HG03196 (cell line): Measurements from ENCODE around the gene CTBP1.
"Not testable (repeated sequence)": the region's sequence is repeated elsewhere in the genome, so short reads cannot be mapped to it uniquely, and the experiment has no call there.

Experiments
- ATAC-seq: cut with Tn5 transposase; IDR thresholded peaks from one replicate; pipeline ENCODE4 v1.9.1; 2021; ENCODE audit not compliant: unreplicated experiment

CTBP1 gene

DNA sequence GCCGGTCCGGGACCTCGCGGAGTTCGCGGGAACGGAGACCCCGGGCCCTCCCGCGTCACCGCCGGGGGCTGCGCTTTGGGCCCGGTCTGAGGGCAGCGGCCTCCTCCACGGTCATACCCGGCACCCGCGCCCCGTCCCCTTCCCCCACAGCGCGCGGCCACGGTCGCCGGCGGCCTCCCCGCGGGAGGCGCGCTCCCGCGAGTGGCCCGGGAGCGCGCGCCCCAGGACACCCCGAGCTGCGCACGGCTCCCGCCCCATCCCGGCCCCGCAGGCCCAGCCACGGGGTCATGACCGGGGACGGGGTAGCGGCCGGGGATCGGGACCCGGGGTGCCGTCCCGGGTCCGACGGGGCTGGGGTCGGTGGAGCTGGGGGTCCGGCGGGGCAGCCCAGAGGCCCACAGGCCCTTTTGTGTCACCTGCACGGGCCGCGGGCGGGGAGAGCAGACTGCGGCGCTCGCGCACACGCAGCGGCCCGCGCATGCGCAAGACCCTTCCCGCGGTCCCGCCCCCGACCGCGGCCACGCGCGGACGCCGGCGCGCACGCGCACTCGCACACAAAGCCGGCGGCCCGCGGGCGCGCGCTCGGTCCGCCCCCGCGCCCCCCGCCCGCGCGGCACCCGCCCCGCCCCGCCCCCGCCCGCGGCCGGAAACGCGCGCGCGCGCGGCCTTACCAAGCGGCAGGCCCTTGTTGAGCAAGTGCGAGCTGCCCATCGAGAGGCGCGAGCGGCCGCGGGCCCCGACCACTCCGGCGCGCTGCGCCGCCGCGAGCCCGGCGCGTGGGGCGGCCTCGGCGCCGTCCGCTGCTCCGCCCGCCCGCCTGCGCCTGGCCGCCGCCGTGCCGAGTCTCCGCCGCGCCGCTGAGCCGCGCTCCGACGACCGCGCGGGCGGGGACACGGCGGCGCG, at the start of gene CTBP1:
Gene CTBP1 (minus strand): TSS at position 886 of the 903 bp plus-strand sequence. CDS start 7,799 bp downstream, outside the sequence.
- peak; percentile 35 for ATAC-seq

DNA sequence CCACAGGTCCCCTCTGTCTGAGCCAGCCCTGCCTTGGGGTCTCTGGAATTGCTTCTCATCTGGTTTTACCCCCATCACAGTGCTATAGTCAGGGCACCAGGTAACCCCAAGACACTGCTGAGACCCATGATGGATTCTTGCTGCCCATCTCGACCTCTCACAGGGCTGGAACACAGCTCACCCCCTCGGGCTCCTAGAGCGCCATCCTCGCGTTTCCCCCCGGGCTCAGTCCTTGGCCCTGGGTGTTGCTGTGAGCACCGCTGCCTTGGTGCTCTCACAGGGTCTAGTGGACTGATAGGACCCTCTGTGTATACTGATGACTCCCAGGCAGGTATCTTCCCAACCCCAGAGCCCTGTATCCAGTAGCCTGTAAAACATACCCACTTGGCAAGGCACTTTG, 49.5 kb upstream of the CTBP1 start:
- no peak for ATAC-seq

DNA sequence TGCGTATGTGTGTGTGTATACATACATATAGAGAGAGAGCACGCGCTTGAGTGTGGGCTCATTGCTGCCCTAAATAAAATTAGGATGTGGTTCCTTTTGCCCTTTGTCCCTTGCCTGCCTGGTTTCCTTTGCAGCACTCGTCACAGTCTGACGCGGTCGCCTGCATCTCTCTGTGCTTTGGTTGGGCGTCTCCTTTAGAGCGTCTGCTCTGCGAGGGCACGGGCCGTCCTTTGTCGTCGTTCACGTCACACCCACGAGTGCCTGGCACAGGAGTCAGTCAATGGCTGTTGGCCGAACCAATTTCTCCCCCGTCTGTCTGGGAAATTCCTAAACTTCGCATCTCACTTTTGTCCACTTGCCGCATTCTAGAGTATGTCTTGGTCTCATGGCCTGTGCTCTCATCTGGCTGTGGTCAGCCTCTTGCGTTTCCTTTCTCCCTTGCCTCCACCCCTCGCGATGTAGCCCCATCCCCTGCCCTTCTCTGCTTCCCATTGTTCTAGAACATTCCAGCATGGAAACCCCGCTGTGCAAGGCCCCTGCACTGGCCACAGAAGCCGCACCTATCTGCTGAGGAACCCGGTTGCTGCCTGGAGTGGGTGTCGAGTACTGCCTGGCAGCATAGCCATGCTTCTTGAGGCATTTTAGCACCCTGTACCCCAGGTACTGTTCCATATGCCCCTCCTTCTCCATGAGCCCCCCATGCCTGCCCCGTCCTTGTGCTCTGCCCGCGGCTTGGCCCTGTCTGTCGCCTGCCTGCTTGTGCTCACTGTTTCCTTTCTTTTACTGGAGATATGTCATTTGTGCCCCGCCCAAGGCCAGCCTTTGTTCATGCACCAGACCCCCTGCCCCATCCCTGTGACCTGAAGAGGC, 48.8 kb upstream of the CTBP1 start:
- ATAC-seq = no peak

DNA sequence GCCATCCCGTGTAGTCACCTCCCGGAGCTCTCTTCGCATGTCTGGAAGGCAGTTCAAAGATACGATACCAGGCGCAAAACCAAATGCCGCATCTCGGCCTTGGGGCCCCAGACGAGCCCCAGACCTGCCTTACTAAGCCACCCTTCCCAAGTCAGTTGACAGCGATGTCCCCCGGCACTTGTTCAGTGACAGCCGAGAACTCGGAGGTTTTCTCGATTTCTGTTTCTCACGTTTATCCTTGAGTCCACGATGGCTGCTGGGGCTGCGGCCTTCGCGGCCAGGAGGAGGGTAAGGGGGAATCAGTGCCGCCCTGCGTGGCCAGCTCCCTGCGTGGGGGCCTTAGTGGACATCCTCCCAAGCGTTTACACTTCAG, 48.1 kb upstream of the CTBP1 start:
- no peak for ATAC-seq

DNA sequence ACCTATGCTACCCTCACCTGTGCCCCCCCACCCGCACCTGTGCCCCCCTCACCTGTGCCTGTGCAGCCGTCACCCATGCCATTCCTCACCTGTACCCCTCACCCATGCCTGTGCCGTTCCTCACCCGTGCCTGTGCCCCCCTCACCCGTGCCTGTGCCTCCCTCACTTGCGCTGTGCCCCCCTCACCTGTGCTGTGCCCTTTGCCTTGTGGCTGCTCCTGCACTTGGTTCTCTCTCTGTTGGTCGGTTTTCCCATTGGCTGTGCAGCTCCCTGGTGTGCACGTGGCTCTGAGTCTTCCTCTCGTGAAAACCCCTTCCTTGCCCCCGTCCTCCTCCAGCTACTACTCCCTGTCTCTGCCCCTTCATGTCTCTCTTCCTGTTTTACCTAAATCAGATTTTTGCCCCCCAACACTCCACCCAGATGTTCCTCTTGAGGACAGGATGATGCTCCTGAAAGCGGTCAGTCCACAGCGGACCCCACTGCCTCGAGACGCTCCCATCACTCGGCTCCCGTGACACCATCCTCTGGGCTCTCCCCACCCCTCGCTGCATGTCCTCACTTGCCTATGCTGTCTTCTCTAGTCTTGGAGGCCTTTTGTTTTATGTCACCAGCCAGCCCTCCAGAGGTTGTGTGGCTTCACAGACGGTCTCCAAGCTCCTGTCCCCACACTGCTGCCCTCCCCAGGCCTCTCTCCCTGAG, 47.5 kb upstream of the CTBP1 start:
- no peak for ATAC-seq

DNA sequence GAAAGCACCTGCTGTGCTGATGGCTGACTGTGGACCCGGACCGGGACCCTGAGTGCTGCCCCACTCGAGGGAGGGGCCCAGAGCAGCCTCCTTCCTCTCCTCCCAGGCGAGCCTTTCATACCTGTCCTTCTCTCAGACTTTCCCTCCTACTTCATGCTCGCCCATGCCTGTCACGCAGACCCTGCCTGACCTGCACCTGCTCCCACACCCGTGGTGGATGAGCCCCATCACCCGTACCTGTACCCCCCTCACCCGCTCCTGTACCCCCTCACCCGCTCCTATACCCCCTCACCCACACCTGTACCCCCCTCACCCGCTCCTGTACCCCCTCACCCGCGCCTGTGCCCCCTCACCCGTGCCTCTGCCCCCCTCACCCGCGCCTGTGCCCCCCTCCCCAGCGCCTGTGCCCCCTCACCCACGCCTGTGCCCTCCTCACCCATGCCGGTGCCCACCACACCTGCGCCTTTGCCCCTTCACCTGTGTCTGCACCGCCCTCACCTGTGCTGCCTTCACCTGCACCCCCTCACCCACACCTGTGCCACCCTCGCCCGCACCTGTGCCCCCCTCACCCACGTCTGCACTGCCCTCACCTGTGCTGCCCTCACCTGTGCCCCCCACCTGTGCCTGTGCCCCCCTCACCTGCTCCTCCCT, 46.6 kb upstream of the CTBP1 start:
- ATAC-seq = no peak

DNA sequence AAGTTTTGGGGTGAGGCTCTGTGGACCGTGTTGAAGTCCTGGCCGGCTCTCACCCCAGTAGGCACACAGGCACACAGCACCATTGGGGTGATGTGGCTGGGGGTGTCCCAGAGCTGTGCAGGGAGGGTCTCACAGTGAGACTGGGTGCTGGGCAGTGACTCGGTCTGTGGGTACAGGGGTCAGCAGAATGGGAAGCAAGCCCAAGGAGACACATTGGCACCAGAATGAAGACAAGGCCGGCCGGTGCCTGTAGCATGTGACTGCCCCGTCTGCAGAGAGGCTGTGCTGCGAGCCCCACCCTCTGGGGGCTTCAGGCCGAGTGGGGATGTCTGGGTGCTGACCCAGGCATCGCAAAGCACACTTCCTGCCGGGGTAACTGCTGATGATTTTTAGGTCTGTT, 46.0 kb upstream of the CTBP1 start:
- ATAC-seq = no peak

DNA sequence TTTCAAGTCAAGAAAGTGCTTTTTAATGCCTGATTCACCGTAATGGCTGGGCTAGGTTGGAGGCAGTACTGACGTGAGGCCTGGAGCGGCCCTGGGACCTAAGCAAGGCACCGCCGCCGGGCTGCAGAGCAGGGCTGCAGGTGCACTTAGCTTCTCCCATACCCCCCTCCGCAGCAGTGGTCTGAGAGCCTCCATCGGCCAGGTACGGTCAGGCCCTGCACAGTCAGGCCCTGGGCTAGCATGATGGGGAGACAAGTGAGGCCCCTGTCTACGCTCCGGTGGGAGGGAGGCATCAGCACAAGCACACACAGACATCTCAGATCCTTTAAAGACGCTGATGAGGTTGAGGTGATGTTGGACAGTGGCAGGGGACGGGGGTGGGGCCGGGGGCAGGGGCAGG, 45.5 kb upstream of the CTBP1 start:
- no peak for ATAC-seq

DNA sequence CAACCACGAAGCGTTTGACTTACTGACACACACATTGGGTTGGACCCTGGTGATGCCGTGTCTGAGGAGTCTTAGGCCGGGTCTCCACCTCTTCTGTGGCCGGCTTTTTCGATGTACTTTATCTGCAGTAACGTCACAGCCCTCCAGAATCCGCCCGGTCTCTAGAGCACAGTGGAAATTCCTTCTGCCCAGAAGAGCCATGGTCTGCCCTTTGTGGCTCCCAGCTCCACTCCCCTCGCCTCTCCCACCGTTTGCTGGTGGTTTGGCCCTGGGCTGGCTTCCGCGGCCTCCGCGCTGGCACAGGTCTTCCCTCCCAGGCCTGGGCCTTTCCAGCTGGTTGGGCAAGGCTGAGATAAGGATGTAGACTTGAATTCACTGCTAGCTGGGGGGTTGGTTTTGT, 45.1 kb upstream of the CTBP1 start:
- no peak for ATAC-seq

DNA sequence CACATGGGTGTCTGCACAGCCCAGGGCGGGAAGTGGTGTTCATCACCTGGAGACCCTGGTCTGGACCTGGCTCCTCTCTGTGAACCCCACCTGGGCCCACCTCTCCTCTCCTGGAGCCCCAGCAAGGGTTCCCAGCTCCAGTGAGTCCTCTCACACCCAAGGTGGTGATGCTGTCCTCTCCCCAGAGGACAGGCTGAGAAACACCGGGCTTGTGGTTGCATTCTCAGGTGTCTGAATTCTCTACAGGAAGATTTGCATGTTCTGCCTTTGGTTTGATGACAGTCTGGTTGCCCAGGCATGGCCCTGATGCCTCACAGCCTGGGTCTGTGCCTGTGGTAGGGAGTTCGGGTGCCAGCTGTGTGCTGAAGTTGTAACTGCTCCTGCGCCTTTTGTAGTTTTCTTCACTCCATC, 44.6 kb upstream of the CTBP1 start:
- ATAC-seq = no peak

DNA sequence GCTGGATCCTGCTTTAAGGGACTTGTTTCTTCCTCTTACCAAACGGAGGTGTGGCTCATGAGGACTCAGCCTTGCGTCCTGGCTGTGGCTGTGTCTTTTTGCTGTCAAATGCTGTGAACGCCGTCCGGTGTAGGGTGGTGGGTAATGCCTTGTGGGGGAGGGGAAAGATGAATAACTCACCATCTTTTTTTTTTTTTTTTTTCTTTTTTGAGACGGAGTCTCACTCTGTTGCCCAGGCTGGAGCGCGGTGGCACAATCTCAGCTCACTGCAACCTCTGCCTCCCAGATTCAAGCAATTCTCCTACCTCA, 43.7 kb upstream of the CTBP1 start:
- not testable (repeated sequence) for ATAC-seq

DNA sequence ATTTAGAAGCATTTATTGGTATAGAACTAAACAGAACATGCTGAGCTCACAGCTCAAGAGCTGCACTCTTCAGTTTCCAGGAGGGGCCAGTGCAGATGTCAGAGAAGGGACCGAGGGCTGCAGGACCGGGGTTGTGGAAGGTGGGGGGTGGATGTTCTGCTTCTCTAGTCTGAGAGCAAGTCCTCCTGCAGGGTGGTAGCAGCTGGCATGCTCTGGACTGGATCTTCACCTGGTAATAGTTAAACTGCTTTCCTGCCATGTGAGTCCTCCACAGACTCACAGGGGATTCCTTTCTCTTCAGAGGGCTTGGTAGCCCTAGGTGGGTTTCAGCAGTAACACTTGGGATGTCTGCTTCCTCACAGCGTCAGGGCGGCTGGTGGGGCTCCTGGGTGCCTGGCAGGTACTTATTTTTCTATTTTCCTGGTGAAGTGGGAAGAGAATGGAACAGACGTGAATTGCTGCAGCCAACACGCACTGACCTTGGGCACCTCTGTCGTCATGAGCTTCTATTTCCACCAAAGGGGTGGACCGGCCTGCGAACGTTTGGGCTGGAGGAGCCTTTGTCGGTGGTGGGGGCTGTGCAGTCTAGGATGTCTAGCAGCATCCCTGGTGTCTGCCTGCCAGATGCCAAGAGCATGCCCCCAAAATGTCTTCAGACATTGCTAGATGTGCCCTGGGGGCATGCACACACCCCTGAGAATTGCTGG, 43.2 kb upstream of the CTBP1 start:
- no peak for ATAC-seq

DNA sequence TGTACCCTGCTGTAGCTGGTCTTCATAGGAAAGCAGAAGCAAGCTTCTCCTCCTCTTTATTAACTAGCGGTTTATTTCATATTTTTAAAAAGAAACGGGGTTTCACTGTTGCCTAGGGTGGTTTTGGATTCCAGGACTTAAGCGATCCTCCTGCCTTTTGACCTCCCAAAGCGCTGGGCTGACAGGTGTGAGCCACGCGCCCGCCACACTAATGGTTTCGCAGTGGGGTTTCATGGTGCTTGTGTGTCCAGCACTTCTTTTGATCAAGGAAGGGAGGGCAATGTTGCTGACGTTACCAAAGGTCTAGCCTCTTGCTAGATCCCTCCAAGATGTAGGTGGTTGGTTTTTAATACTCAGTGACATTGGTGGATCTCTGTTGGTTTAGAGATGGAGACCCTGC, 42.2 kb upstream of the CTBP1 start:
- no peak for ATAC-seq

DNA sequence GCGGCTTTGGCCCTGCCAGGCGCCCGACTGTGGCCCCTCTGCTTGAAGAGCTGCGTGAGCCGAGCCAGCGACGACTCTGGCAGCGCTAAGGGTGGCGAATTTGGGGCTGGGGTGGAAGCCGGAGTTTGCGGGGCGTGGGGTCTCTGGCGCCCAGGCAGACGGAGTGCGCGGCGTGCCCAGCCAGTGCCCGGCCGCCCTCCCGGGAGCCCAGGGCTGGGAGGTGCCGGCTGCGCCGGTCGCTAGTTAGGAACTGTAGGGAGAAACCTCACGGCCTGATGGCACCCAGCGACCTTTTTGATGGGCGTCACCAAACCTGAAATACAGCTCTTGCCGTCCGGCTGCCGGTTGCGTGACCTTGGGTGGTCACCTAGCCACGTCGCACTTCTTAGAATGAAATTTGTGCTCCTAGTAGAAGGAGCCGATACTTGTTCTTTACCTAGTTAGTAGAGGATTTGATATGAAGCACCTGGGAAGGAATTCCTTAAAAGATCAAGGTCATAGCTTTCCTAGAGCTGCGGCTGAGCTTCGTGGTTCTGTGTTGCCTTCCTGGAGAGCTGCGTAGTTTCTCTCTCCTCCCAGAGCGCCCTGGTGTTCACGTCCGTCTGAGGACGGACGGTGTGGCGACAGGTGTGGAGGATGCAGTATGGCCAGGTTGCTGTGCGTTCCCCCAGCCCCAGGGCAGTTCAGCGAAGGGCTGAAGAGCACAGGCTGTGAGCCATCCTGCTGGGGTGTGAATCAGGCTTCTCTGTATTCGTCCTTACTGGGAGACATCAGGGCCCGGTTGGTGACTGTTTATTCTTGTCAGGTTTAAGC, 41.4 kb upstream of the CTBP1 start:
- ATAC-seq = peak; percentile 10

DNA sequence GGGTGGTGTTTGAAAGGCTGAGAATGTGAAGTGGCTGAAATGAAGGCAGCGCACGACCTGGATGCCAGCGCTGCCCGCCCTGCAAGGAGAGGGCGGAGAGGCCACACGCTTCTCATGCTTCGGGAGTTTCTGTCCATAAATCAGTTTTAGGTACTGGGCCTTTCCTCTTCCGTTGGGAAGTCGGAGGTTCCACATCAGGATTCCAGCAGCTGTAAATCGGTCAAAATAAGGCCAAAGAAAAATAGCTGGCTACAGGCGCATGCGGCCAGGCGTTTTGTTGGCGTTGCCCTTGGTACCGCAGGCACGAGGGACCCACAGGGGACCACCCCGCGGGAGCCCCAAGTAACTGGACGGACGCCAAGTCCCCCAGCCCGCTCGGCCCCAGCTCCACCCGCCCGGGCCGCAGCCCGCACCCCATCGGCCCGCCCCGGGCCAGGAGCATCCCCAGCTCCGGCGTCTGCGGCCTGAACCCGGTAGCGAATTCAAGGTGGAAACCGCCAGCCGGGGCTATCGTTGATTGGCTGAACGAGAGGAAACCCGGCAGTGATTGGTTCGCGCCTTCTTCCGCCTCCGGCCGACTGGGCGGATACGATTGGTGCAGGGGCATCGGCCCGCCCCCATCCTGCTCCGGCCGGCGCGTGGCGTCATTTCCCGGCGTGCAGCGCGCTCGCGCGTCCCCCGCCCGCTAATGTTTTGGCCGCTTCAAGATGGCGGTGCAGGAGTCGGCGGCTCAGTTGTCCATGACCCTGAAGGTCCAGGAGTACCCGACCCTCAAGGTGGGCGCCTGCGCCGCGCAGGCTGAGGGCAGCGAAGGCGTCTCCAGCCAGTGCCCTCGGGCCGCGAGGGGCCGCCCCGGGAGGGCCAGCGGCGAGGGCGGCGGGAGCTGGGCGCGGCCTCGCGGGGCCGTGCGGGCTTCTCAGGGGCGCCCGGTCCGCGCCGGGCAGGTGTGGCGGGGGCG, 40.6 kb upstream of the CTBP1 start, which contains the start of gene MAEA:
Gene MAEA (plus strand): TSS at position 685 of the 958 bp plus-strand sequence. CDS start 23 bp downstream, at position 708.
- ATAC-seq = peak; percentile 93

DNA sequence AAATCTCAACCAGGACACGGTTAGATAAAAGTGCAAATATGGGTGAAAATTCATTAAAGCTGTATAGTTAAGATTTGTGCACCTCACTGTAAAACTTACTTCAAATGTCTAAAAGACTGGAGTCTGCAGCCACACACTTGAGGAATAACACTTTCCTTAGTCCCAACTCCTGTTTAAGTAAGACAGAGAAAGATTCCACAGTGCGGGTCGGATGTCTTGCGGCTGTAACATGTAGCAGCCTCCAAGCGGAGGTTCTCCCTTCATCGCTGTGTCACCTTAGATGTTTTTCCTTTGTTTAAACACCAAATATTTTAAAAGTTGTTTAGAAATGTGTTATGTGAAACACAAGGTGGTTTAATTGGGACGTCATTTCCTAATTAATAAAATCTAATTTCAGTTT, 39.9 kb upstream of the CTBP1 start:
- ATAC-seq = no peak

DNA sequence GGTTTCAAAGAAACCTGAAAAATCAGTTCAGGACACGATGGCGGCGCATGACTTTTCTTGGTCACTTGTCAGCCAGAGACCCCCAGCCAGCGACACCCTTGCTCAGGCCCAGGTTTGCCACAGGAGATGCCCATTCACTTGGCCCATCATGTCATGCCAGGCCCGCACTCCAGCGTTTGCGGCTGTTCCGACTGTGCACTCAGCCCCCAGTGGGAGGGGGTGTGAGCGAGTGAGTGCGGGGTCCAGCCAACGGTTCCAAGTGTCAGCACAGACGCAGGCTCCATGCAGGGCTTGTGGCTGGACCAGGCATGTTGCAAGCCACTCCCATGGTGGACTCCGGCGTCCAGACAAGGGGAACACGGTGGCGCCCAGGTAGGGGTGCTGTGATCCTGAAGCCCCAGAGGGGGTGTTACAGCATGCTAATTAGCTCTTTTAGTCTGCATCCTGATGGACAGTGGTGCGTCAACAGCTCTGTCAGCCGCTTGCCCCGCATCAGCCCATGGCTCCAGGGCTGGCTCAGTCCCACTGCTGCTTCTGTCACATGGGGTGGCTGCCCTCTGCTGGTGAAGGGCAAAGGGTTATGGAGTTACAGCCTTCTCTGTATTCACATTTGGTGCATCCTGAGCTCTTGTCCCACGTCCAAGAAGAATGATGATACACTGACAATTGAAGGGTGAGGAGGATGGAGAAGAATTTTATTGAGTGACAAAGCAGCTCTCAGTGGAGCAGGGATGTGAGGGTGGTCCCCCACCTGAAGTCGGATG, 37.0 kb upstream of the CTBP1 start:
- no peak for ATAC-seq
